NCI-H2171 treated with DMSO at 0.1 percent for 48 hours (cell line): ENCODE results near the gene ZNF385A.

ENCODE experiments used
- DNase-seq: peaks from one replicate; lab custom pipeline; 2025; lab: John Stamatoyannopoulos, UW

ZNF385A gene

GRCh38 chr12:54415221-54415929 is 30.8 kb upstream of the ZNF385A start:
- no peak for DNase-seq

- DNase-seq: no peak
Observed at GRCh38 chr12:54413284-54414190, 29.0 kb upstream of the ZNF385A start.

DNA sequence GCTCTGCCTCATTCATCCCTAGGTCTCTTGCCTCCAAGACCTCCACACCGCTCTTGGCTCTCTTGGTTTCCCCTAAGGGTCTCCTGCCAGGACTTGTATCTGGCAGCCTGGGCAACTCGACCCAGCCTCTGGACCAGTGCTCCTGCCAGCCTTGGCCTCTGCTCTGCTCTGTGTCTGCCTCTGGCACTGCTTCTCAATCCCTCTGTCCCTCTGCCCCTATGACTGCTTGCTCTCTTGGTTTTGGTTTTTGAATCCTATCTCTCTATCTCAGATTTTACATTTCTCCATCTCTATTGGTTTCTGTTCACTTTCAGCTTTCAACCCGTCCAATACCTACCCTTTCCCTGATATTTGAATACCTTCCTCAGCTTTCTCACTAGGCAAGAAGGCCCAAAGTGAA is 28.3 kb upstream of the ZNF385A start:
- no peak for DNase-seq

DNA sequence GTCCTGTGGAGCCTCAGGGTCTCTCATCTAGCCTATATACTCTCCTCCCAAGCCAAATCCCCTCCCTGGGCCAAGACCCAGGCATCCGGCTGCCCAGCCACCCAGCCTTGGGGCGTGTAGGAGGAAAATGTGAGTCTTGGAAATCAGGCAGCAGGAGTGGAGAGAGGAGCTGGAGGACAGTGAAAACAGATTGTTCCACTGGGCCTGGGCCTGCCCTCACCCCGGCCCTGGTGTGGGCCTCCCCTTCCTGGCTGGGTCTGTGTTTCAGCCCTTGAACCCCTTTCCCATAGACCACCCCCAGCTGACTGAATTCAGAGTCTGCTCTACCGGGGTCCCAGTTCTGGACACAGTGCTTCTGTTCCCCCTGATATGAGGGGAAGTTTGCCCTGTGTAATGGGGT is 27.8 kb upstream of the ZNF385A start:
- DNase-seq: no peak

GRCh38 chr12:54411391-54412241 is 27.1 kb upstream of the ZNF385A start:
- DNase-seq: no peak

GRCh38 chr12:54409267-54409666 is 24.7 kb upstream of the ZNF385A start:
- no peak for DNase-seq

- DNase-seq: no peak
Observed at GRCh38 chr12:54407183-54407905, 22.8 kb upstream of the ZNF385A start.

- no peak for DNase-seq
Observed at GRCh38 chr12:54405573-54405972, 21.0 kb upstream of the ZNF385A start.

DNA sequence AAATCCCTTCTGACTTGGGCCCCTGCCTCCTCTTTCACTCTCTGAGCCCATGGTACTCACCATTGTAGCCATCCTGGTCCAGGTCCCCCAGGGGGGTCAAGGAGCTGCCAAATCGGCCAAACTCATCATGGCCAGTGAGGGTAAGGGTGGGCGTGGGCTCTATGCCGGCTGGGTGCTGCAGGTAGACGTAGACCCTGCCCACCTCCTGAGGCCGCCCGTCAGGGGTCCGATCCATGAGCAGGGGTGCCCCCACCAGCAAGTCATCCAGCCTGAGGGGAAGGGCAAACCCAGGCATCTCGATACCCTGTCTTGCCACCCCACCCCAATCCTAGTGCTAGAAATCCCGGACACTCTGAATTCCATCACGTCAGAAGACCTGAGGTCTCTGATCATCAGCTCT is 20.6 kb upstream of the ZNF385A start:
- DNase-seq: no peak

- peak; percentile 48 for DNase-seq
Observed at GRCh38 chr12:54404061-54405004, 19.8 kb upstream of the ZNF385A start.

GRCh38 chr12:54401119-54401518 is 16.6 kb upstream of the ZNF385A start:
- DNase-seq: no peak

DNA sequence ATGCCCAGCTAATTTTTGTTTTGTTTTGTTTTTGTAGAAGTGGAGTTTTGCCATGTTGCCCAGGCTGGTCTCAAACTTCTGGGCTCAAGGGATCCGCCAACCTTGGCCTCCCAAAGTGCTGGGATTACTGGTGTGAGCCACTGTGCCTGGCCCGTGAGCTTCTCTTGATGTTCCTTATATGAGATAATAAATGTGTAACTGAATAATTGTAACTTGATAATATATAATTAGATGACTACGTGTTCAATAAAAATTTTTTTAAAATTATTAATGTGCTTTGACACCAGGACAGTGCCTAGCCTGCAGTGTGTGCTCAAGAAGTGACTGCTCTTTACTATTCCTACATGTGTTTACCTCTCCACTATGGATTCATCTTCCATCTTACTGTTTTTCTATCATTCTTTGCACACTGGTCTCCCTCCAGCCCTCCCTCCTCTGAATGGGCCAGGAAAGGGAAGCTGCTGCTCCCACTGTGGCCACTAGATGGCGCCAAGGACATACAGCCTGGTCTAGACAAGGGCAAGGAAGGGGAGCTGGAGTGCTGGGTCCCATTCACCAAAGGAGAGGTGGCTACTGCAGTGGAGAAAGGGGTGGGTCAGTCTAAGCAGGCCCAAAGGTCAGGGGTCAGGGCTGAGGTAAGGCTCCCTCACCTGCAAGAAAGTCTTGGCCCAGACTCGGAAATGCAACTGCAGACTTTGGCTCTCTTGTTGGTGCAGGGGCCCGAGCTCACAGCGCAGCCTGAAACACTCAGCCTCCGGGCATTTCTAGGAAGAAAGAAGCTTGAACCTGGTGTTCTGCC is 14.7 kb upstream of the ZNF385A start:
- peak; percentile 83 for DNase-seq

DNA sequence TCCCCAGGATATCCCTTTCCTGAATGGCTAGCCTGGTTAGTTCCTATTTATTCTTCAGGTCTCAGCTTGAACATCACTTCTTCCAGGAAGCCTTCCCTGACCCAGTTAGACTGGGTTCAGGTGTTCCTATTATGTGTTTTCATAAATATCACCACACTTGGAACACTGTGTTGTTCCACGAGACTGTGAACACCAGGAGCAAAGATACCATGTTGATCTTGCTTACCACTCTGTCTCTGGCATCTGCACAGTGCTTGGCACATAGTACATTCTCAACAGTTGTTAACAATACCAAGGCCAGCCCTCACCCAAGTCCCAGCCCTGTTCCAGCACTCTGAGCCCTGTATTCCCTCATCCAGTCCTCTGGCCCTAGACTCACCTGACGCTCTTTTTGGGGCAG is 13.7 kb upstream of the ZNF385A start:
- no peak for DNase-seq

GRCh38 chr12:54397157-54397556 is 12.6 kb upstream of the ZNF385A start:
- no peak for DNase-seq

- no peak for DNase-seq
Observed at GRCh38 chr12:54395545-54395944, 11.0 kb upstream of the ZNF385A start.

DNA sequence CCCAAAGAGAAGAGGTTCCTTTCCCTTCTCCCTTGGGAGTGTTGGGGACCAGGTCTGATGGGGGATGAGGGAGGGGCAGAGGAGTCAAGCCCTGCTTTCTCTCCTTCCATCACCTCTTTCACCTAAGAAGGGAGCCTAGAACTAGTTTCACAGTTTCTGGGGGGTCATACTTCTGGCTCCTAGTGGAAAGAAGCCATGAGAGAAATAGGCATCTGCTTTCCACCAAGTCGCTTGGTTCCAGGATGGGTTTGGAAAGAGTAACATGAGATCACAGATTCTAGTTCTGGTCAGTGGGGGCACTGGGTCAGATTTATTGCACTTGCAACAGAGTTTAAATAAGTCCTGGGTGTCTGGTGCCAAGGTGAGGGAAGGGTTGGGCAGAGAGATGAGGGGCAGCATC is 10.5 kb upstream of the ZNF385A start:
- no peak for DNase-seq

GRCh38 chr12:54394281-54394719 is 9.8 kb upstream of the ZNF385A start:
- peak; percentile 77 for DNase-seq

- DNase-seq: peak; percentile 79
Observed at GRCh38 chr12:54393743-54394142, 9.2 kb upstream of the ZNF385A start.

DNA sequence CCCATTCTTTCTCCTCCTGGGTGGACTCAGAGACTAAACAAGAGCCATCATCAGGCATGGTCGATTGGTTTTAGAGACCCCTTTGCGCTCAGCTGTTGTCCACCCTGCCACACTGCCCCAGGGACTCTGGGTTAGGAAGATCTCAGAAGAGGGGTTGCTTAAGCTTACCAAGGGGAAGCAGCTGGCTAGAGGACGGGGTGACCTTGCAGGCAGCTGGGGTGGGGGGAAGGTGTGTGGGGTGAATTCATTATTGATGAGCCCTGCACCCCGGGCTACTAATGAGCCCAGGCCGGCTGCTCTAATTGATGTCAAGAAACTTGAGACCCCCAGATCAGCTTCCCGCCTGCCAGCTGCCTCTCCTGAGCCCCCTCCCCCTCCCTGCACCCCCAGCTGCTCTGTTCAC is 8.7 kb upstream of the ZNF385A start:
- DNase-seq: peak; percentile 97
